ENCODE data around the gene VEGFA.

Gene VEGFA

DNA sequence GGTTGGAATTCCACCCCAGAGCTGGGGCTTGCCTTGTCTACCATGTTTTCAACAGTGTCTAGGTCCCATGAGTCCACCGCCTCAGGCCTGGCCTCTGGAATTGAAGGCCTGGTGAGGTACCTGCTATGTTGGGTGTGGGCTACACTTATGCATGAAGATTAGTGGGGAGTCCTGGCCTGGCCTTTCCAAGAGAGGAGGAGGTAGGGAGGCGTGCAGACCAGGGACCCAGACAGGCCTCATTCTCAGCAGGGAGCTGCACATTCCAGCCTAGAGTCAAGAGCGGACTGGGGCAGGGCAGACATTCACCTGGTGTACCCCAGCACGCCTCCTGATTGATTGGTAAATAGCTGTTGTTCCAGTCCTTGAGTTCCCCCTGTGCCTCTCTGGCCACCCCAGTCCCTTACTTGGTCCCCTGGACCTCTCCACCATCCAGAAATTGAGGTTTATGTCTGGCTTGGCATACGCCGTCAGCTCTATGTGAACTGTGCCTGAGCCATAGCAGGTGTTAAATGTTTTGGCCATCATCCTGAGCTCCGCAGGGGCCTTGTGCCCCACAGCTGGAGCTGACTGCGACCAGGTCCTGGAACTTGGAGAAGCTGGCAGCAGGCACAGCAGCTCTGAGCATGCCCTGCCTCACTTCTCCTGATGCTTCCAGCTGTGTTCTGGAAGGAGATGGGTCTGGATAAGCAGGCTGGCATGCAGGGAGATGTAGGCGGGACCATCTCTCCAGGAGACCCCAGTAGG is 8.2 kb upstream of the VEGFA start:
- peaks cover 57% of the 10 kb centered on the region for H3K27me3 ChIP-seq (ENCODE audit: control insufficient read depth, insufficient read depth, low read length)
- no peak overlapping the region for H3K4me3 ChIP-seq (ENCODE audit: low read length)
- H3K9ac ChIP-seq (ENCODE audit: low read depth, low read length): no peak overlapping the region
- H3K36me3 ChIP-seq (ENCODE audit: insufficient read depth, low read length): no peaks in the 10 kb centered on the region
- H3K9me3 ChIP-seq (replicated peaks; ENCODE audit: low read length): no peaks in the 10 kb centered on the region
- H3K4me1 ChIP-seq (ENCODE audit: control insufficient read depth, insufficient read depth, low read length): no peaks in the 10 kb centered on the region
- H3K4me2 ChIP-seq (ENCODE audit: low read length): no peak overlapping the region

DNA sequence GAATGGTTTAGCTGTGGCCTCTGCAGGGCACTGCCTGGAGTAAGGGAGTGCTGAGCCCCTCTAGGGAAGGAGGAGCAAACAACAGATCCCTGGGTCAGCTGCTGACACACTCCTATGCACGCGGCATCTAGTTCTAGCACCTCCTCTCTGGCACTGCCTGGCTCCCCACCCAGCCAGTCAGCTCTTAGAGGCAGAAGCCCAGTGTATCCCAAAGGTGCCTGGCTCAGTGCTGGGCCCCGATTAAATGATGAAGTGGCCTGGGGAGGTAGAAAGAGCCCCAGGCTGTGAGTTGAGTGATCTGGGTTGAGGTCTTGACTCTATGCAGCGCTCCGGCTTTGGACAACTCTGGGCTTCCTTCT is 7.6 kb upstream of the VEGFA start:
- Histone ChIP-seq H3K27me3 (ENCODE audit: control insufficient read depth, insufficient read depth, low read length) (peaks cover 56% of the 10 kb centered on the region), H3K9me3 (replicated peaks; ENCODE audit: low read length) (no peaks in the 10 kb centered on the region), H3K4me3 (ENCODE audit: low read length) (no peak overlapping the region), H3K4me2 (ENCODE audit: low read length) (no peak overlapping the region), H3K4me1 (ENCODE audit: control insufficient read depth, insufficient read depth, low read length) (no peaks in the 10 kb centered on the region), H3K36me3 (ENCODE audit: insufficient read depth, low read length) (no peaks in the 10 kb centered on the region), H3K9ac (ENCODE audit: low read depth, low read length) (no peak overlapping the region)

DNA sequence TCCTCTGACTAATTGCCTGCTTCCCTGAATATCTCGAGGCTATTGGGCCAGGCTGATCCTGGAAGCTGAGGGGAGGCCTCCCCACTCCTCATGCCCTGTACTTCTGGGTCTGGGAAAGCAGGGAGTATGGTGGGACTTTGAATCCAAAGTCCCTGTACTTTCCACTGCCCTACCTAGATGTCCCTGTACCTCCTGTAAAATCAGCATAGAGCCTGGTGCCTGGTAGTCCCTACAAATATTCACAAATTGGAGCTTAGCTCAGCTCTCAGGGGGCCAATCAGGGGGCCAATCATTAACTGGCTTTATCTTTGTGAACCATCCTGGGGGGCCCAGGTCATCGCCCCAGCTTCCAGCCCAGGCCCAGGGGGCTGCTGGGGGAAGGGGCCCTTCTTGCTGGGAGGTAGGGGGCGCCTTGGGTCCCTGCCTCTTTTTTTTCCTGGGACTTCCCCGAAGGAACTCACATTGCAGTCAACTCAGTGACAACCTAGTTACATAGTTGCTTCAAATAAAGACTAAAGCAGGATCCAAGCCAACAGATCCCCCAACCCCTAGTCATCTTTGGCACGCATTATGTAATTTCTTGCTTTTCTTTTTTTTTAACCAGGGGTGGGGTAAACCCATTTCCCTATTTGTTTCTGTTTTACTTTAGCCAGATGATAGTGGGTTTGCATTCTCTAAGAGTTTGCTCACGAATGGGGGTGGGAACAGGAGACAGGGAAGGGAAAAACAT is 6.9 kb upstream of the VEGFA start:
- no peak overlapping the region for H3K4me2 ChIP-seq (ENCODE audit: low read length)
- no peak overlapping the region for H3K4me3 ChIP-seq (ENCODE audit: low read length)
- no peaks in the 10 kb centered on the region for H3K9me3 ChIP-seq (replicated peaks; ENCODE audit: low read length)
- H3K4me1 ChIP-seq (ENCODE audit: control insufficient read depth, insufficient read depth, low read length): no peaks in the 10 kb centered on the region
- no peaks in the 10 kb centered on the region for H3K36me3 ChIP-seq (ENCODE audit: insufficient read depth, low read length)
- H3K9ac ChIP-seq (ENCODE audit: low read depth, low read length): no peak overlapping the region
- peaks cover 53% of the 10 kb centered on the region for H3K27me3 ChIP-seq (ENCODE audit: control insufficient read depth, insufficient read depth, low read length)

DNA sequence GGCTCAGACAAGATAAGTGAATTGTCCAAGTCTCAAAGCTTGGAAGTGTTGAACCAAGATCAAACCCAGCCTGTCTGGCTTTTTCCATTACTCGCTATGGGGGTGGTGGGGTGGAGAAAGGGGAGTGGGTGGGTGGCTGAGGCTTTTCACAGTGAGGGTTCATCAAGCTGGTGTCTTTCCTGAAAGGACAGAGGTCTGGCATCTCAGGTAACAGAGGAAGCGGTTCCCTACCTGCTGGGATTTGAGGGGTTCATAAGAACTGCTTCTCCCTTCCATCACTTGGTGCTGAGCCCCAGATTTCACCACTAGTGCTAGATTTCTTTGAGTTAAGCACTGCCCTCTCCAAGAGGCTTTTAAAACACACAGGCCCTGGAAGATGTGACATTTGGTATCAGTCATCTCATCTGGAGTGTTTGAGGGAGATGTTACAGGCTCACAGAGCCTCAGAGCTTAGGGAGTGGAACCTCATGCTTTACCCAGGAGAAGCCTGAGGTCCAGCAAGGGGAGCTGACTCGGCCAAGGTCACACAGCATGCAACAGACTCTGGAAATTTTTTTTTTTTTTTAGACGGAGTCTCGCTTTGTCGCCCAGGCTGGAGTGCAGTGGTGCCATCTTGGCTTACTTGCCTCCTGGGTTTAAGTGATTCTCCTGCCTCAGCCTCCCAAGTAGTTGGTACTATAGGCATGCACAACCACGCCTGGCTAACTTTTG is 6.0 kb upstream of the VEGFA start:
- Histone ChIP-seq H3K9ac (ENCODE audit: low read depth, low read length) (no peak overlapping the region), H3K27me3 (ENCODE audit: control insufficient read depth, insufficient read depth, low read length) (peaks cover 51% of the 10 kb centered on the region), H3K36me3 (ENCODE audit: insufficient read depth, low read length) (no peaks in the 10 kb centered on the region), H3K4me2 (ENCODE audit: low read length) (no peak overlapping the region), H3K4me3 (ENCODE audit: low read length) (no peak overlapping the region), H3K9me3 (replicated peaks; ENCODE audit: low read length) (no peaks in the 10 kb centered on the region), H3K4me1 (ENCODE audit: control insufficient read depth, insufficient read depth, low read length) (peaks cover 5% of the 10 kb centered on the region)

DNA sequence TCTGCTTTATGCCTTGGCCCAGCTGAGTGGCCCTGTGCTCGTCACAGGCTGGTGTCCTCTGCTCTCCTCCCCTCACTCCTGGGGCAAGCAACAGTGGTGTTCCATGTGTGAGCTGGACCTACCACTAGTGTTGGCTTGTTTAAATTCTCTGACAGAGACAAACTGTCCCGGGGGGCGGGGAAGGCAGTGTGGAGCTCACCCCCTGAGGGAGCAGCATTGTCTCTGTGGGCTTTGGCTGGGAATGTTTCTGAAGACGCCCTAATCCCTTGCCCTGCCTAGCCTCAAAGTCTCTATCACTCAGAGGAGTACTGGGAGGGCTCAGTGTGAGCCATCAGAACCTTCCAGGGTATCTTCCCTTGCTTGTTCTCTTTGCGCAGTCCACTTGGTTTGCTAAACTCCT is 5.2 kb upstream of the VEGFA start:
- H3K36me3 ChIP-seq (ENCODE audit: insufficient read depth, low read length): no peaks in the 10 kb centered on the region
- H3K9me3 ChIP-seq (replicated peaks; ENCODE audit: low read length): no peaks in the 10 kb centered on the region
- no peak overlapping the region for H3K9ac ChIP-seq (ENCODE audit: low read depth, low read length)
- H3K4me1 ChIP-seq (ENCODE audit: control insufficient read depth, insufficient read depth, low read length): peaks cover 10% of the 10 kb centered on the region
- H3K4me3 ChIP-seq (ENCODE audit: low read length): no peak overlapping the region
- H3K27me3 ChIP-seq (ENCODE audit: control insufficient read depth, insufficient read depth, low read length): peaks cover 43% of the 10 kb centered on the region
- H3K4me2 ChIP-seq (ENCODE audit: low read length): no peak overlapping the region

DNA sequence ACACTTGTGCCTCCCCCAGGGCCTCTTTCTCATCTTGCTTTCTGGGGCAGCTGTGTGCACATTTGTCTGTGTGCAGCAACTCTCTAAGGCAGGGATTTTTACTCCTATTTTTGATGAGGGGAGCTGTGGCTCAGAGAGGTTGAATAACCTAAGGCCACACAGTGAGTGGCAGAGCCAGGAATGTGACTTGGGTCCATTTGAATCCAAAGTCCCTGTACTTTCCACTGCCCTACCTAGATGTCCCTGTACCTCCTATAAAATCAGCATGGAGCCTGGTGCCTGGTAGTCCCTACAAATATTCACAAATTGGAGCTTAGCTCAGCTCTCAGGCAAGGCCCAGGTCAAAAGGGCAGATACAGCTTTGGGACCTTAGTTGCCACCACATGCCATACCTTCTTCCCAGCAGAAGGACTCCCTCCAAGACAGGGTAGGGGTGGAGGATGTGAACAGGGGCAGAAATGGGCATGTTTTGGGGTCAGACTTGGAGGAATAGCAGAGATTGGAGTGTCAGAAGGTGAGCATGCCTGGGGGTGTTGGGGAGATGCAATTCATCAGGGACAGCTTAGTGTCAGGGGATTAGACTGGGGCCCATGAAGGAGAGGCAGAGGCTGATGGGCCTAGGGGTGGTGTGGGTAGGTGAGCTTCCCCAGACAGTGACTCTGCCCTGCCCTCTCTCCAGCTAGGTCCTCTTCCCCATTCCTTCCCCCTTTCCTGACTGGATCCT is 4.1 kb upstream of the VEGFA start:
- H3K9me3 ChIP-seq (replicated peaks; ENCODE audit: low read length): no peaks in the 10 kb centered on the region
- peaks cover 33% of the 10 kb centered on the region for H3K27me3 ChIP-seq (ENCODE audit: control insufficient read depth, insufficient read depth, low read length)
- H3K36me3 ChIP-seq (ENCODE audit: insufficient read depth, low read length): no peaks in the 10 kb centered on the region
- peaks cover 10% of the 10 kb centered on the region for H3K4me1 ChIP-seq (ENCODE audit: control insufficient read depth, insufficient read depth, low read length)
- H3K9ac ChIP-seq (ENCODE audit: low read depth, low read length): no peak overlapping the region
- H3K4me2 ChIP-seq (ENCODE audit: low read length): no peak overlapping the region
- no peak overlapping the region for H3K4me3 ChIP-seq (ENCODE audit: low read length)

DNA sequence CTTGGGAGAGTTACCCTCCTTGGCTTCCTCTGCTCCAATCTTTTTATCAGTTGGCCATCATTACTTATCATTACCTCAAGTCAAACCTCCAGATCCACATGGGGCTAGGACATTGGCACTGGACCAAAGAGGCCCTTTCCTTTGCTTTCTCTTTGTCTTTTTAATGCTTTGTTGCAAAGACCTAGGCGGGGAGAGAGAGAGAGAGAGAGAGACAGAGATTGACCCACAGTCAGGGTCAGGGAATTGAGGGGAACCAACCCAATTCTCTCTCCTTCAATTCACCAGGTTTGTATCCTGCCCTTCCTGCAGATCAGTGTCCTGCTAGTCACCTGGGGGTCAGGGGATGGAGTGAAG is 3.5 kb upstream of the VEGFA start:
- H3K4me2 ChIP-seq (ENCODE audit: low read length): no peak overlapping the region
- H3K27me3 ChIP-seq (ENCODE audit: control insufficient read depth, insufficient read depth, low read length): peaks cover 28% of the 10 kb centered on the region
- H3K9ac ChIP-seq (ENCODE audit: low read depth, low read length): no peak overlapping the region
- H3K9me3 ChIP-seq (replicated peaks; ENCODE audit: low read length): no peaks in the 10 kb centered on the region
- H3K36me3 ChIP-seq (ENCODE audit: insufficient read depth, low read length): no peaks in the 10 kb centered on the region
- H3K4me1 ChIP-seq (ENCODE audit: control insufficient read depth, insufficient read depth, low read length): peaks cover 10% of the 10 kb centered on the region
- no peak overlapping the region for H3K4me3 ChIP-seq (ENCODE audit: low read length)

DNA sequence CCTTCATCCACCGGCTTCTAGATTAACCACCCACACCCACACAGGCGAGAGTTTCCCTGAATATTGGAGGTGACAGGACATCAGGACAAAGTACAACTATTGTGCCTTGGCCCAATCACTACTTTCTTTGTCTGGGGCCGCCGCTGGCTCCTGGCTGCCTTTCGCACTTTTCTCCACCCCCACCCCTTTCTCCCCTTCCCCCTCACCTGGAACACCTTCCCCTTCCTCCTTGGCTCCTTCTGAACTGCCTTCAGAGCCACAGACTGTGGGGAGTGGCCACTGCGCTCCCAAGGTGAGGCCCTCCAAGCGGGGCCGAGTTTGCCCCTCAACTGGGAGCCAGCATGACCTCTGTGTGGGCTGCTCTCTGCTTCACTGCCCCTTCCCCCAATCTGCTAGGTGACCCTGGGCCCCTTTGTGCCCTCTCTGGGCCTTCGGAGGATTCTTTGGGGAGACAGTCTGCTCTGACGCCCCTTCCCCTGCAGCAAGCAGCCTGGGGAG is 3.0 kb upstream of the VEGFA start:
- no peaks in the 10 kb centered on the region for H3K9me3 ChIP-seq (replicated peaks; ENCODE audit: low read length)
- H3K27me3 ChIP-seq (ENCODE audit: control insufficient read depth, insufficient read depth, low read length): peaks cover 22% of the 10 kb centered on the region
- H3K4me1 ChIP-seq (ENCODE audit: control insufficient read depth, insufficient read depth, low read length): peaks cover 11% of the 10 kb centered on the region
- H3K4me3 ChIP-seq (ENCODE audit: low read length): no peak overlapping the region
- no peaks in the 10 kb centered on the region for H3K36me3 ChIP-seq (ENCODE audit: insufficient read depth, low read length)
- H3K9ac ChIP-seq (ENCODE audit: low read depth, low read length): no peak overlapping the region
- no peak overlapping the region for H3K4me2 ChIP-seq (ENCODE audit: low read length)

DNA sequence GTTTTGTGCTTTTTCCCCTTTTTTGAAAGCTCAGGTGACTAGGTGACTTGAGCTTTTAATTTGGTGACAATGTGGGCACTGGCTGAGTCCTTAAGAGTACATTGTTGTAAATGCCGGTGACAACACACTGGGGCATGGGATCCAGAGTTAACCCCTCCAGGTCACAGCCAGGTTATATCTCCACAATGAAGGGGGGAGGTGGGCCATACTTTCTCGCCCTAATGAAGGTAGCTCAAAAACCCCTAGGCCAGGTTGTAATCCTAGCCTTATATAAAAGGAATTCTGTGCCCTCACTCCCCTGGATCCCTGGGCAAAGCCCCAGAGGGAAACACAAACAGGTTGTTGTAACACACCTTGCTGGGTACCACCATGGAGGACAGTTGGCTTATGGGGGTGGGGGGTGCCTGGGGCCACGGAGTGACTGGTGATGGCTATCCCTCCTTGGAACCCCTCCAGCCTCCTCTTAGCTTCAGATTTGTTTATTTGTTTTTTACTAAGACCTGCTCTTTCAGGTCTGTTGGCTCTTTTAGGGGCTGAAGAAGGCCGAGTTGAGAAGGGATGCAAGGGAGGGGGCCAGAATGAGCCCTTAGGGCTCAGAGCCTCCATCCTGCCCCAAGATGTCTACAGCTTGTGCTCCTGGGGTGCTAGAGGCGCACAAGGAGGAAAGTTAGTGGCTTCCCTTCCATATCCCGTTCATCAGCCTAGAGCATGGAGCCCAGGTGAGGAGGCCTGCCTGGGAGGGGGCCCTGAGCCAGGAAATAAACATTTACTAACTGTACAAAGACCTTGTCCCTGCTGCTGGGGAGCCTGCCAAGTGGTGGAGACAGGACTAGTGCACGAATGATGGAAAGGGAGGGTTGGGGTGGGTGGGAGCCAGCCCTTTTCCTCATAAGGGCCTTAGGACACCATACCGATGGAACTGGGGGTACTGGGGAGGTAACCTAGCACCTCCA is 2.2 kb upstream of the VEGFA start:
- Histone ChIP-seq H3K27me3 (ENCODE audit: control insufficient read depth, insufficient read depth, low read length) (peaks cover 14% of the 10 kb centered on the region), H3K36me3 (ENCODE audit: insufficient read depth, low read length) (no peaks in the 10 kb centered on the region), H3K4me1 (ENCODE audit: control insufficient read depth, insufficient read depth, low read length) (peaks cover 16% of the 10 kb centered on the region), H3K4me3 (ENCODE audit: low read length) (no peak overlapping the region), H3K9me3 (replicated peaks; ENCODE audit: low read length) (no peaks in the 10 kb centered on the region), H3K9ac (ENCODE audit: low read depth, low read length) (no peak overlapping the region), H3K4me2 (ENCODE audit: low read length) (no peak overlapping the region)

DNA sequence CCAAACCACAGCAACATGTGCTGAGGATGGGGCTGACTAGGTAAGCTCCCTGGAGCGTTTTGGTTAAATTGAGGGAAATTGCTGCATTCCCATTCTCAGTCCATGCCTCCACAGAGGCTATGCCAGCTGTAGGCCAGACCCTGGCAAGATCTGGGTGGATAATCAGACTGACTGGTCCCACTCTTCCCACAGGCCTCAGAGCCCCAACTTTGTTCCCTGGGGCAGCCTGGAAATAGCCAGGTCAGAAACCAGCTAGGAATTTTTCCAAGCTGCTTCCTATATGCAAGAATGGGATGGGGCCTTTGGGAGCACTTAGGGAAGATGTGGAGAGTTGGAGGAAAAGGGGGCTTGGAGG is 1.5 kb upstream of the VEGFA start:
- peaks cover 23% of the 10 kb centered on the region for H3K4me1 ChIP-seq (ENCODE audit: control insufficient read depth, insufficient read depth, low read length)
- no peaks in the 10 kb centered on the region for H3K36me3 ChIP-seq (ENCODE audit: insufficient read depth, low read length)
- H3K9ac ChIP-seq (ENCODE audit: low read depth, low read length): no peak overlapping the region
- no peak overlapping the region for H3K4me3 ChIP-seq (ENCODE audit: low read length)
- no peaks in the 10 kb centered on the region for H3K9me3 ChIP-seq (replicated peaks; ENCODE audit: low read length)
- H3K4me2 ChIP-seq (ENCODE audit: low read length): no peak overlapping the region
- peaks cover 11% of the 10 kb centered on the region for H3K27me3 ChIP-seq (ENCODE audit: control insufficient read depth, insufficient read depth, low read length)

All from skeletal muscle satellite cell (primary cell).